ACHN (cell line): ENCODE data around the gene PIAS2.
A peak's percentile ranks its signal among the peaks of the same experiment; 100 is the strongest.
"Not testable (repeated sequence)": the region's sequence is repeated elsewhere in the genome, so short reads cannot be mapped to it uniquely, and the experiment has no call there.

Source experiments
- DNase-seq: peaks from one replicate; pipeline ENCODE4 v3.0.0-alpha.2; 2015
- in situ Hi-C: cut with HindIII; loops from 2 replicates; pipeline ENCODE4 v1.10.0; 2017; ENCODE audit warnings: low sequenced_read_pairs, low pct_ligation_motif_present, low pct_unique_long_range_greater_than_20kb

The PIAS2 gene

GRCh38 chr18:46917108-46917802 lies at the start of gene PIAS2, which contains the start of gene KATNAL2:
PIAS2 (minus strand) TSS chr18:46917507; CDS start chr18:46917345, 162 bp downstream.
KATNAL2 (plus strand) TSS chr18:46917602; CDS start chr18:46946873, 29,271 bp downstream.
- DNase-seq: peak; percentile 71
- in situ Hi-C loops: no loop called here

GRCh38 chr18:46966266-46966665 lies 49.0 kb upstream of the PIAS2 start:
- DNase-seq, in situ Hi-C loops: not testable (repeated sequence)

- DNase-seq: not testable (repeated sequence)
These were observed 47.4 kb upstream of the PIAS2 start for GRCh38 chr18:46964579-46965293.

GRCh38 chr18:46963656-46964578 lies 46.6 kb upstream of the PIAS2 start:
- in situ Hi-C loops, DNase-seq: not testable (repeated sequence)

More at GRCh38 chr18:46964579-46965293, 47.4 kb upstream of the PIAS2 start:
- in situ Hi-C loops: not testable (repeated sequence)

- in situ Hi-C loops: no loop called here
These were observed 40.9 kb upstream of the PIAS2 start for GRCh38 chr18:46958209-46958608.

GRCh38 chr18:46953195-46953594 lies 35.9 kb upstream of the PIAS2 start:
- in situ Hi-C loops: no loop called here
- DNase-seq: no peak

More at GRCh38 chr18:46958209-46958608, 40.9 kb upstream of the PIAS2 start:
- DNase-seq: no peak

- DNase-seq: peak; percentile 27
- in situ Hi-C loops: no loop called here
These were observed 32.9 kb upstream of the PIAS2 start for GRCh38 chr18:46950064-46950656.

- DNase-seq: no peak
- in situ Hi-C loops: no loop called here
These were observed 29.5 kb upstream of the PIAS2 start for GRCh38 chr18:46946656-46947282.

- in situ Hi-C loops: no loop called here
- DNase-seq: no peak
These were observed 25.3 kb upstream of the PIAS2 start for GRCh38 chr18:46942646-46943045.

- in situ Hi-C loops: no loop called here
- DNase-seq: no peak
These were observed 22.8 kb upstream of the PIAS2 start for GRCh38 chr18:46939998-46940571.

GRCh38 chr18:46939337-46939963 lies 22.1 kb upstream of the PIAS2 start:
- DNase-seq: peak; percentile 36
- in situ Hi-C loops: no loop called here

- no peak for DNase-seq
These were observed 3.3 kb upstream of the PIAS2 start for GRCh38 chr18:46920653-46921052.

GRCh38 chr18:46920067-46920466 lies 2.8 kb upstream of the PIAS2 start:
- DNase-seq: no peak
- in situ Hi-C loops: no loop called here

More at GRCh38 chr18:46920653-46921052, 3.3 kb upstream of the PIAS2 start:
- in situ Hi-C loops: no loop called here

GRCh38 chr18:46917803-46918600 lies 695 bp upstream of the PIAS2 start:
- in situ Hi-C loops: no loop called here
- DNase-seq: peak; percentile 26

- in situ Hi-C loops: no loop called here
- peak; percentile 33 for DNase-seq
These were observed 678 bp downstream of the PIAS2 start for GRCh38 chr18:46916551-46917107.
